Mesenchymal stem cell (in vitro differentiated cells and primary cell): ENCODE data around the gene ZDHHC14.

Experiments
- DNase-seq: peaks from one replicate; pipeline ENCODE4 v3.0.0-alpha.2; 2013
- H2AFZ ChIP-seq: one replicate; pipeline ENCODE4 v1.6.1; 2013; ENCODE audit warnings: low read depth, mild to moderate bottlenecking, control low read depth, inconsistent platforms, low read length, moderate library complexity
- H2AK5ac ChIP-seq: 2 replicates; pipeline ENCODE4 v1.6.1; 2013; ENCODE audit warnings: low read length, moderate library complexity, mild to moderate bottlenecking, inconsistent platforms; ENCODE audit not compliant: severe bottlenecking
- H2BK120ac ChIP-seq: one replicate; pipeline ENCODE4 v1.6.1; 2013; ENCODE audit warnings: low read depth, mild to moderate bottlenecking, inconsistent platforms, low read length, moderate library complexity
- H2BK12ac ChIP-seq, 2 experiments: one replicate each; pipeline ENCODE4 v1.6.1; 2013; ENCODE audit warnings: inconsistent platforms in 2 of 2, low read length in 2 of 2, mild to moderate bottlenecking in 2 of 2, moderate library complexity in 2 of 2, control low read depth in 1 of 2
- H2BK15ac ChIP-seq: one replicate; pipeline ENCODE4 v1.6.1; 2013; ENCODE audit warnings: mild to moderate bottlenecking, low read depth, inconsistent platforms; ENCODE audit not compliant: poor library complexity, severe bottlenecking
- H2BK5ac ChIP-seq: 2 replicates; pipeline ENCODE4 v1.6.1; 2013; ENCODE audit warnings: low read depth, mild to moderate bottlenecking, low read length, control low read depth, inconsistent platforms; ENCODE audit not compliant: poor library complexity, severe bottlenecking
- H3K14ac ChIP-seq, 2 experiments: one replicate each; pipeline ENCODE4 v1.6.1; 2013; ENCODE audit warnings: inconsistent platforms in 2 of 2, low read length in 2 of 2, control low read depth in 1 of 2, mild to moderate bottlenecking in 1 of 2, moderate library complexity in 1 of 2
- H3K18ac ChIP-seq, 2 experiments: one replicate each; pipeline ENCODE4 v1.6.1; 2013; ENCODE audit warnings: inconsistent platforms in 2 of 2, low read length in 2 of 2, control low read depth in 1 of 2, low read depth in 1 of 2, mild to moderate bottlenecking in 1 of 2
- H3K23ac ChIP-seq, 2 experiments: one replicate each; pipeline ENCODE4 v1.6.1; 2013; ENCODE audit warnings: inconsistent platforms in 2 of 2, low read length in 2 of 2, mild to moderate bottlenecking in 2 of 2, moderate library complexity in 2 of 2, control low read depth in 1 of 2
- H3K27ac ChIP-seq: 2 replicates; pipeline ENCODE4 v1.5.1; 2013; ENCODE audit warnings: mild to moderate bottlenecking, moderate library complexity, low read length, control low read depth, inconsistent platforms; ENCODE audit not compliant: poor library complexity, severe bottlenecking
- H3K27me3 ChIP-seq, 2 experiments: 2 replicates each; pipeline versions ENCODE4 v1.6.1 to v1.7.0; 2013; ENCODE audit warnings: low read length in 2 of 2, mild to moderate bottlenecking in 2 of 2, moderate library complexity in 2 of 2, control low read depth in 1 of 2, inconsistent platforms in 1 of 2; ENCODE audit not compliant: control insufficient read depth in 1 of 2, insufficient read depth in 1 of 2
- H3K36me3 ChIP-seq, 2 experiments: 2 replicates each; pipeline versions ENCODE4 v1.6.1 to v1.7.0; 2013; ENCODE audit warnings: low read length in 2 of 2, control low read depth in 1 of 2, inconsistent platforms in 1 of 2, low read depth in 1 of 2, mild to moderate bottlenecking in 1 of 2; ENCODE audit not compliant: insufficient read depth in 2 of 2, control insufficient read depth in 1 of 2
- H3K4ac ChIP-seq, 2 experiments: one replicate each; pipeline ENCODE4 v1.6.1; 2013; ENCODE audit warnings: inconsistent platforms in 2 of 2, low read length in 2 of 2, mild to moderate bottlenecking in 2 of 2, moderate library complexity in 2 of 2, control low read depth in 1 of 2, low read depth in 1 of 2
- H3K4me1 ChIP-seq: 2 replicates; pipeline ENCODE4 v1.6.1; 2013; ENCODE audit warnings: low read depth, low read length, control low read depth; ENCODE audit not compliant: control insufficient read depth, insufficient read depth
- H3K4me2 ChIP-seq: 2 replicates; pipeline ENCODE4 v1.6.1; 2013; ENCODE audit warnings: low read length, mild to moderate bottlenecking, inconsistent platforms; ENCODE audit not compliant: poor library complexity, severe bottlenecking
- H3K4me3 ChIP-seq, 2 experiments: 2 replicates each; pipeline versions ENCODE4 v1.5.1 to v1.7.0; 2013; ENCODE audit warnings: low read length in 2 of 2, mild to moderate bottlenecking in 2 of 2, control low read depth in 1 of 2, low read depth in 1 of 2; ENCODE audit not compliant: insufficient read depth in 1 of 2
- H3K79me1 ChIP-seq: replicated peaks from 2 replicates; pipeline ENCODE4 v1.6.1; 2013; ENCODE audit warnings: mild to moderate bottlenecking, control low read depth, low read length, inconsistent platforms; ENCODE audit not compliant: poor library complexity, severe bottlenecking
- H3K9ac ChIP-seq: 2 replicates; pipeline ENCODE4 v1.7.0; 2013; ENCODE audit warnings: mild to moderate bottlenecking, low read length, moderate library complexity
- H3K9me3 ChIP-seq: 2 replicates; pipeline ENCODE4 v1.7.0; 2013; ENCODE audit warnings: mild to moderate bottlenecking, low read length; ENCODE audit not compliant: control insufficient read depth
- H4K8ac ChIP-seq: one replicate; pipeline ENCODE4 v1.6.1; 2013; ENCODE audit warnings: inconsistent platforms, mild to moderate bottlenecking, low read length, moderate library complexity
- H4K91ac ChIP-seq: one replicate; pipeline ENCODE4 v1.6.1; 2013; ENCODE audit warnings: mild to moderate bottlenecking, low read length, inconsistent platforms
- WGBS: methylation state at CpG from one replicate; pipeline ENCODE4 v1.1.7; 2013; ENCODE audit warnings: mixed read lengths; 5-methylcytosine and 5-hydroxymethylcytosine counted together

Gene ZDHHC14

GRCh38 chr6:157492741-157493140 lies 111.8 kb downstream of the ZDHHC14 start:
- H3K18ac ChIP-seq, result no peak overlapping the region
- no peaks in the 10 kb centered on the region for H3K27me3 ChIP-seq
- H3K36me3 ChIP-seq, result no peaks in the 10 kb centered on the region

GRCh38 chr6:157493173-157493572 lies 112.2 kb downstream of the ZDHHC14 start:
- Histone ChIP-seq H3K79me1 (peaks cover 9% of the 10 kb centered on the region), H3K4me1 (no peaks in the 10 kb centered on the region), H3K4me2 (no peak overlapping the region), H3K4me3 (no peak overlapping the region), H2BK120ac (no peak overlapping the region), H2BK15ac (no peak overlapping the region), H2BK12ac (no peak overlapping the region), H3K27ac (no peak overlapping the region), H2AFZ (no peak overlapping the region), H2BK5ac (no peak overlapping the region), H3K4ac (no peak overlapping the region), H3K14ac (peak overlapping the region in 1 of 2 experiments; percentile 29), H3K9ac (no peak overlapping the region), H3K27me3 (no peaks in the 10 kb centered on the region), H4K91ac (no peak overlapping the region), H4K8ac (no peak overlapping the region), H3K23ac (no peak overlapping the region), H2AK5ac (no peak overlapping the region), H3K36me3 (no peaks in the 10 kb centered on the region), H3K18ac (no peak overlapping the region), H3K9me3 (no peaks in the 10 kb centered on the region)
- WGBS, result 95% methylated on average over 11 of the region's 11 CpGs
- no peak for DNase-seq

More at GRCh38 chr6:157492741-157493140, 111.8 kb downstream of the ZDHHC14 start:
- H3K14ac ChIP-seq, result no peak overlapping the region
- H3K27ac ChIP-seq, result no peak overlapping the region
- H2AFZ ChIP-seq, result no peak overlapping the region
- H3K9me3 ChIP-seq, result no peaks in the 10 kb centered on the region
- no peak overlapping the region for H4K91ac ChIP-seq
- no peak overlapping the region for H3K9ac ChIP-seq
- no peak overlapping the region for H4K8ac ChIP-seq
- no peak overlapping the region for H3K23ac ChIP-seq
- H2BK5ac ChIP-seq, result no peak overlapping the region
- no peak overlapping the region for H2BK12ac ChIP-seq
- peaks cover 9% of the 10 kb centered on the region for H3K79me1 ChIP-seq
- no peak overlapping the region for H3K4me3 ChIP-seq
- H2AK5ac ChIP-seq, result no peak overlapping the region
- H3K4me2 ChIP-seq, result no peak overlapping the region
- H2BK15ac ChIP-seq, result no peak overlapping the region
- no peak for DNase-seq
- no peaks in the 10 kb centered on the region for H3K4me1 ChIP-seq
- WGBS, result 95% methylated on average over 3 of the region's 3 CpGs
- H2BK120ac ChIP-seq, result no peak overlapping the region
- H3K4ac ChIP-seq, result no peak overlapping the region

DNA sequence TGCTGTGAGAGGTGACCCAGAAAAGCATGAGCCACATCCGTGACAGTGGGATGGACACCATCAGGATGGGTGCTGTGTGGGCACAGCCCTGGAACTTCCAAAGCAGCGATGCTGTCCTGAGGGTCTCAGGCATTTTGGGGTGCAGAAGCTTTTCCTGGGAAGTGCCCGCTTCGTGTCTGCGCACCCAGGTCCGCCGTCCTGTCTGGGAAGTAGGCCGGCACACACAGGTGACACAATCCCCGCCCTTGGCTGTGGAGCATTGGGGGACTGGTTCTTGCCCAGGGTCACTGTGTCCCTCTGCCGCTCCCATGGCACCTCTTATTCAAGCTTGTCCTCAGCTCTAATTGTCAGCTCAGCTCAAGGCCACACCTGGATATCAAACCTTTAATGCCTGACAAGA lies 112.6 kb downstream of the ZDHHC14 start:
- no peak for DNase-seq
- no peak overlapping the region for H3K4me2 ChIP-seq
- H3K9ac ChIP-seq, result no peak overlapping the region
- H3K18ac ChIP-seq, result no peak overlapping the region
- no peak overlapping the region for H3K4me3 ChIP-seq
- no peak overlapping the region for H2BK15ac ChIP-seq
- peaks cover 8% of the 10 kb centered on the region for H3K79me1 ChIP-seq
- no peaks in the 10 kb centered on the region for H3K9me3 ChIP-seq
- no peaks in the 10 kb centered on the region for H3K4me1 ChIP-seq
- no peak overlapping the region for H4K8ac ChIP-seq
- H2AFZ ChIP-seq, result no peak overlapping the region
- H4K91ac ChIP-seq, result no peak overlapping the region
- H2BK120ac ChIP-seq, result no peak overlapping the region
- no peak overlapping the region for H2AK5ac ChIP-seq
- H3K14ac ChIP-seq, result peak overlapping the region in 1 of 2 experiments; percentile 29
- no peaks in the 10 kb centered on the region for H3K27me3 ChIP-seq
- H3K4ac ChIP-seq, result no peak overlapping the region
- no peak overlapping the region for H3K27ac ChIP-seq
- no peak overlapping the region for H2BK12ac ChIP-seq
- 96% methylated on average over 10 of the region's 10 CpGs for WGBS
- no peaks in the 10 kb centered on the region for H3K36me3 ChIP-seq
- no peak overlapping the region for H3K23ac ChIP-seq
- no peak overlapping the region for H2BK5ac ChIP-seq

GRCh38 chr6:157494132-157494710 lies 113.2 kb downstream of the ZDHHC14 start:
- no peak overlapping the region for H3K4me2 ChIP-seq
- no peak overlapping the region for H2BK15ac ChIP-seq
- H3K4ac ChIP-seq, result no peak overlapping the region
- H2AFZ ChIP-seq, result no peak overlapping the region
- H3K9me3 ChIP-seq, result no peaks in the 10 kb centered on the region
- 86% methylated on average over 4 of the region's 6 CpGs for WGBS
- no peak overlapping the region for H3K9ac ChIP-seq
- H3K23ac ChIP-seq, result no peak overlapping the region
- H4K8ac ChIP-seq, result no peak overlapping the region
- no peak overlapping the region for H3K18ac ChIP-seq
- no peak overlapping the region for H2BK120ac ChIP-seq
- H3K27me3 ChIP-seq, result no peaks in the 10 kb centered on the region
- no peak for DNase-seq
- H3K4me3 ChIP-seq, result no peak overlapping the region
- no peak overlapping the region for H3K27ac ChIP-seq
- H3K36me3 ChIP-seq, result no peaks in the 10 kb centered on the region
- no peak overlapping the region for H3K14ac ChIP-seq
- no peak overlapping the region for H2BK5ac ChIP-seq
- H4K91ac ChIP-seq, result no peak overlapping the region
- no peak overlapping the region for H2BK12ac ChIP-seq
- H3K79me1 ChIP-seq, result peaks cover 7% of the 10 kb centered on the region
- no peaks in the 10 kb centered on the region for H3K4me1 ChIP-seq
- no peak overlapping the region for H2AK5ac ChIP-seq
